Caco-2 (cell line): ENCODE results near the gene AGBL3. TPM values are rescaled to one million over a fixed set of nuclear protein-coding genes. Genes with fewer than 3 reads are reported as not detected.
A peak's percentile ranks its signal among the peaks of the same experiment; 100 is the strongest.
"Not testable (repeated sequence)": the region's sequence is repeated elsewhere in the genome, so short reads cannot be mapped to it uniquely, and the experiment has no call there.

Experiments
- BruUV-seq: library from RNA; stranded (reverse); fragments of 400-500 nt; replicated peaks from 2 replicates; lab custom pipeline; 2021; lab: Mats Ljungman, UMichigan
- CTCF ChIA-PET: fragments of 300-600 bp; sonication (Branson Sonifier 250); formaldehyde crosslinking; loops from one replicate; lab custom pipeline; 2022; ENCODE audit warnings: antibody characterized with exemption; lab: Charles Lee
- POLR2A ChIA-PET: fragments of 300-600 bp; sonication (Branson Sonifier 250); formaldehyde crosslinking; loops from one replicate; lab custom pipeline; 2022; ENCODE audit warnings: antibody characterized with exemption; lab: Charles Lee
- DNase-seq, 2 experiments: peaks; one replicate each; pipeline versions ENCODE4 v3.0.0 to v3.0.0-alpha.2; 2020 to 2022
- H3K27me3 ChIP-seq: replicated peaks from 2 replicates; pipeline ENCODE4 v1.6.0; 2011; ENCODE audit warnings: low read length; ENCODE audit not compliant: control insufficient read depth, insufficient read depth
- H3K36me3 ChIP-seq: 2 replicates; pipeline ENCODE4 v1.5.1; 2011; ENCODE audit warnings: low read length; ENCODE audit not compliant: control insufficient read depth, insufficient read depth
- H3K4me1 ChIP-seq: fragments of 250-450 bp; sonication (Bioruptor Pico); 2 replicates; pipeline ENCODE4 v1.5.1; 2020; ENCODE audit warnings: mild to moderate bottlenecking
- H3K4me3 ChIP-seq: 2 replicates; pipeline ENCODE4 v1.5.1; 2011; ENCODE audit warnings: low read depth, mild to moderate bottlenecking, control low read depth, low read length
- H3K9me3 ChIP-seq: fragments of 250-450 bp; sonication (Bioruptor Pico); 2 replicates; pipeline ENCODE4 v1.5.1; 2020; ENCODE audit warnings: mild to moderate bottlenecking, moderate library complexity
- H3K27ac Mint-ChIP-seq: one replicate; pipeline ENCODE4 v1.8.0; 2022; ENCODE audit warnings: mixed read lengths; ENCODE audit not compliant: unreplicated experiment
- H3K27me3 Mint-ChIP-seq: one replicate; pipeline ENCODE4 v1.8.0; 2022; ENCODE audit warnings: mixed read lengths; ENCODE audit not compliant: insufficient read depth, unreplicated experiment
- H3K36me3 Mint-ChIP-seq: one replicate; pipeline ENCODE4 v1.8.0; 2022; ENCODE audit warnings: mild to moderate bottlenecking, mixed read lengths; ENCODE audit not compliant: insufficient read depth, unreplicated experiment
- H3K4me1 Mint-ChIP-seq: one replicate; pipeline ENCODE4 v1.8.0; 2022; ENCODE audit warnings: low read depth, mixed read lengths; ENCODE audit not compliant: unreplicated experiment
- H3K4me3 Mint-ChIP-seq: one replicate; pipeline ENCODE4 v1.8.0; 2022; ENCODE audit warnings: mild to moderate bottlenecking, moderate library complexity, mixed read lengths; ENCODE audit not compliant: unreplicated experiment
- H3K9me3 Mint-ChIP-seq: one replicate; pipeline ENCODE4 v1.8.0; 2022; ENCODE audit warnings: mixed read lengths; ENCODE audit not compliant: unreplicated experiment
- intact Hi-C: fragments of 100-400 bp; cut with micrococcal nuclease; formaldehyde crosslinking; loops from one replicate; pipeline ENCODE4 v1.10.0; 2022; ENCODE audit not compliant: unreplicated experiment
- total RNA-seq: library from RNA; stranded (reverse); gene quantifications from 2 replicates; pipeline ENCODE4 v1.2.3, GENCODE V29; 2022
- TF ChIP-seq, protein P1 (sequence below), 2 experiments: fragments of 200-600 bp in 1 of 2; IDR thresholded peaks; 1 replicate in 1 of 2; 2 replicates in 1 of 2; pipeline versions ENCODE4 v1.5.1 to v1.8.0; 2011 to 2022; ENCODE audit warnings: antibody characterized with exemption in 1 of 2, control low read depth in 1 of 2, inconsistent platforms in 1 of 2, low read depth in 1 of 2, low read length in 1 of 2, mild to moderate bottlenecking in 1 of 2, moderate library complexity in 1 of 2; ENCODE audit not compliant: insufficient read depth in 1 of 2, severe bottlenecking in 1 of 2, unreplicated experiment in 1 of 2

AGBL3 gene
- total RNA-seq, 1 experiment from 2014 or later: 6.1 TPM

GRCh38 chr7:135169964-135170273 lies 183.6 kb downstream of the AGBL3 start:
- no peak for DNase-seq
- Histone ChIP-seq H3K36me3 (peaks cover 5% of the 10 kb centered on the region), H3K4me3 (peak overlapping the region; percentile 98), H3K9me3 (no peaks in the 10 kb centered on the region), H3K27me3 (no peaks in the 10 kb centered on the region), H3K4me1 (peaks cover 12% of the 10 kb centered on the region; the same call in 1 of the 2 replicates)
- no TSS peak for BruUV-seq
- POLR2A ChIA-PET: no interaction called here
- intact Hi-C loops: loop anchor here (1.0 to 5.0 kb wide), 8 partner anchors 22 to 537 kb away; partner anchors contain the start of genes AGBL3, BPGM, TMEM140 and WDR91
- H3K4me1 Mint-ChIP-seq: peaks cover 24% of the 10 kb centered on the region
- peak overlapping the region; percentile 85 for H3K4me3 Mint-ChIP-seq
- H3K27me3 Mint-ChIP-seq: no peaks in the 10 kb centered on the region
- CTCF ChIA-PET: interaction anchor here (2.2 kb wide), 1 partner anchor 183 kb away, joined by 8 read pairs; the partner anchor contains the start of gene AGBL3
- H3K36me3 Mint-ChIP-seq: peaks cover 64% of the 10 kb centered on the region
- peak overlapping the region; percentile 94 for H3K27ac Mint-ChIP-seq
- TF ChIP-seq, protein P1, sequence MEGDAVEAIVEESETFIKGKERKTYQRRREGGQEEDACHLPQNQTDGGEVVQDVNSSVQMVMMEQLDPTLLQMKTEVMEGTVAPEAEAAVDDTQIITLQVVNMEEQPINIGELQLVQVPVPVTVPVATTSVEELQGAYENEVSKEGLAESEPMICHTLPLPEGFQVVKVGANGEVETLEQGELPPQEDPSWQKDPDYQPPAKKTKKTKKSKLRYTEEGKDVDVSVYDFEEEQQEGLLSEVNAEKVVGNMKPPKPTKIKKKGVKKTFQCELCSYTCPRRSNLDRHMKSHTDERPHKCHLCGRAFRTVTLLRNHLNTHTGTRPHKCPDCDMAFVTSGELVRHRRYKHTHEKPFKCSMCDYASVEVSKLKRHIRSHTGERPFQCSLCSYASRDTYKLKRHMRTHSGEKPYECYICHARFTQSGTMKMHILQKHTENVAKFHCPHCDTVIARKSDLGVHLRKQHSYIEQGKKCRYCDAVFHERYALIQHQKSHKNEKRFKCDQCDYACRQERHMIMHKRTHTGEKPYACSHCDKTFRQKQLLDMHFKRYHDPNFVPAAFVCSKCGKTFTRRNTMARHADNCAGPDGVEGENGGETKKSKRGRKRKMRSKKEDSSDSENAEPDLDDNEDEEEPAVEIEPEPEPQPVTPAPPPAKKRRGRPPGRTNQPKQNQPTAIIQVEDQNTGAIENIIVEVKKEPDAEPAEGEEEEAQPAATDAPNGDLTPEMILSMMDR (IDR thresholded peaks at IDR 0.05; ENCODE audit: insufficient read depth in 1 of 2, low read depth in 1 of 2, low read length in 1 of 2, severe bottlenecking in 1 of 2, unreplicated experiment in 1 of 2): no peak
- peaks cover 11% of the 10 kb centered on the region for H3K9me3 Mint-ChIP-seq

- Histone ChIP-seq H3K27me3 (no peaks in the 10 kb centered on the region), H3K36me3 (peaks cover 5% of the 10 kb centered on the region), H3K4me3 (peak within 1 kb of the TSS; percentile 98), H3K9me3 (no peaks in the 10 kb centered on the region), H3K4me1 (peaks cover 12% of the 10 kb centered on the region; the same call in 1 of the 2 replicates)
- ChIA-PET CTCF (interaction anchor here (0.5 to 2.2 kb wide), 4 partner anchors 70 to 446 kb away, joined by 3 to 8 read pairs (median 3); partner anchors contain the start of gene AGBL3), POLR2A (no interaction called here)
- BruUV-seq: no TSS peak
- peak within 1 kb of the TSS; percentile 85 for H3K4me3 Mint-ChIP-seq
- H3K27ac Mint-ChIP-seq: peak within 1 kb of the TSS; percentile 94
- DNase-seq: peak; percentile 95 to 97
- H3K36me3 Mint-ChIP-seq: peaks cover 59% of the 10 kb centered on the region
- H3K9me3 Mint-ChIP-seq: peaks cover 11% of the 10 kb centered on the region
- no peaks in the 10 kb centered on the region for H3K27me3 Mint-ChIP-seq
- TF ChIP-seq, protein P1 (IDR thresholded peaks at IDR 0.05; ENCODE audit: insufficient read depth in 1 of 2, low read depth in 1 of 2, low read length in 1 of 2, severe bottlenecking in 1 of 2, unreplicated experiment in 1 of 2): peak; percentile 59 to 84
- intact Hi-C loops: loop anchor here (1.0 to 5.0 kb wide), 8 partner anchors 22 to 538 kb away; partner anchors contain the start of genes AGBL3, BPGM, TMEM140 and WDR91
- H3K4me1 Mint-ChIP-seq: peaks cover 24% of the 10 kb centered on the region
These were observed 184.1 kb downstream of the AGBL3 start, which contains the start of gene CYREN for GRCh38 chr7:135170274-135170997. Gene CYREN, minus strand, starts transcription at chr7:135170707. Its CDS starts 1,785 bp downstream, at chr7:135168922.

- H3K36me3 ChIP-seq, BruUV-seq, H3K9me3 ChIP-seq, H3K27me3 Mint-ChIP-seq, POLR2A ChIA-PET, H3K27me3 ChIP-seq, DNase-seq: not testable (repeated sequence)
- peaks cover 12% of the 10 kb centered on the region; the same call in 1 of the 2 replicates for H3K4me1 ChIP-seq
- peaks cover 11% of the 10 kb centered on the region for H3K9me3 Mint-ChIP-seq
- H3K36me3 Mint-ChIP-seq: peaks cover 53% of the 10 kb centered on the region
- peak overlapping the region; percentile 85 for H3K4me3 Mint-ChIP-seq
- CTCF ChIA-PET: interaction anchor here (0.5 to 2.2 kb wide), 4 partner anchors 70 to 446 kb away, joined by 3 to 8 read pairs (median 3); partner anchors contain the start of gene AGBL3
- peak overlapping the region; percentile 98 for H3K4me3 ChIP-seq
- H3K27ac Mint-ChIP-seq: peak overlapping the region; percentile 94
- peaks cover 24% of the 10 kb centered on the region for H3K4me1 Mint-ChIP-seq
- intact Hi-C loops: loop anchor here (1.0 to 5.0 kb wide), 8 partner anchors 23 to 538 kb away; partner anchors contain the start of genes AGBL3, BPGM, TMEM140 and WDR91
These were observed 184.7 kb downstream of the AGBL3 start for GRCh38 chr7:135170998-135171481.

- H3K27me3 Mint-ChIP-seq, H3K4me3 ChIP-seq, H3K9me3 ChIP-seq, DNase-seq, H3K27me3 ChIP-seq, H3K36me3 ChIP-seq, POLR2A ChIA-PET: not testable (repeated sequence)
- CTCF ChIA-PET: interaction anchor here (0.7 to 2.2 kb wide), 2 partner anchors 185 to 447 kb away, joined by 3 to 8 read pairs; partner anchors contain the start of gene AGBL3
- intact Hi-C loops: loop anchor here (2.0 to 5.0 kb wide), 5 partner anchors 39 to 539 kb away; partner anchors contain the start of genes BPGM and WDR91
- BruUV-seq: TSS peak; percentile 50
- H3K9me3 Mint-ChIP-seq: peaks cover 11% of the 10 kb centered on the region
- H3K27ac Mint-ChIP-seq: peak overlapping the region; percentile 94
- H3K36me3 Mint-ChIP-seq: peaks cover 46% of the 10 kb centered on the region
- peaks cover 24% of the 10 kb centered on the region for H3K4me1 Mint-ChIP-seq
- H3K4me3 Mint-ChIP-seq: peak overlapping the region; percentile 85
- H3K4me1 ChIP-seq: peaks cover 12% of the 10 kb centered on the region; the same call in 1 of the 2 replicates
These were observed 185.4 kb downstream of the AGBL3 start for GRCh38 chr7:135171581-135172291.
